ENCODE measurements around the gene INPP5A.

GRCh38 chr10:132696728-132697577, 159.4 kb downstream of the INPP5A start:
- no peak for TF ChIP-seq CTCF (IDR thresholded peaks at IDR 0.05)
- no peak for TF ChIP-seq POLR2A (IDR thresholded peaks at IDR 0.05)
